Subcutaneous adipose tissue (tissue), 4 donors: ENCODE measurements around the gene DLD. TPM values are rescaled to one million over a fixed set of nuclear protein-coding genes. Genes with fewer than 3 reads are reported as not detected.

Source experiments
- total RNA-seq, 4 donors: library from RNA; depleted of rRNA; stranded (reverse); fragments of >200 nt; gene quantifications; one replicate each; pipeline ENCODE4 v1.1.0, GENCODE V29; 2016
- TF ChIP-seq, protein P1 (sequence below): fragments of 450-650 bp; IDR thresholded peaks from one replicate; pipeline ENCODE4 v1.5.1; 2016; ENCODE audit warnings: low read depth, mild to moderate bottlenecking, control low read depth, antibody characterized with exemption, moderate library complexity

DLD gene
- 100 to 1,000 TPM in 2 of 4 donors, 10 to 100 TPM in 2; 74.0 to 116 (median 100.0) TPM for total RNA-seq

DNA sequence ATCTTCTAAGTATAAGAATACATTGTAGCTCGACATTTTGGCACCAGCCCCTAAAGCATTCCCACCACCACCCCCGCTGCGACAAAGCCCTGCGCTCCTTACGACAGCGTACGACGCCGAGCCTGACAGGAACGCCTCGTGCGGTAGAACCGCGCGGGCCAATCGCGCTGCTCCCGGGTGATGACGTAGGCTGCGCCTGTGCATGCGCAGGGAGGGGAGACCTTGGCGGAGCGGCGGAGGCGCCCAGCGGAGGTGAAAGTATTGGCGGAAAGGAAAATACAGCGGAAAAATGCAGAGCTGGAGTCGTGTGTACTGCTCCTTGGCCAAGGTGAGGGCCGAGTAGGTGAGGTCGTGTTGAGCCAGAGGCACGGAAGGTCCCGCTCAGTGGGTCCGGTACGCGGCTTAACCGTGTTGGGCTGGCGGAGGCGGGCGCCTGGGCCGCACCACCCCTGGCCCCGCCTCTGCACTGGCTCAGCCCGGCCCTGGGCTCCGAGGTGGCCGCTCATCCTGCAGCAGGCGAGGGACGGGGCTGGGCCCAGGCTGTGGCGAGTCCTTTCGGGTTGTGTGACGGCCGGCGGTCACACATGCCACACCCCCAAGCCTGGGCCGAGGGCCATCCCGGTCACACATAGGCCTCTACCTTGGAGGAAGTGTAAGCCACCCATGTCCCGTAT is at the start of gene DLD:
Gene DLD (plus strand): TSS at position 222 of the 674 bp plus-strand sequence. CDS start 68 bp downstream, at position 290.
- TF ChIP-seq, protein P1, sequence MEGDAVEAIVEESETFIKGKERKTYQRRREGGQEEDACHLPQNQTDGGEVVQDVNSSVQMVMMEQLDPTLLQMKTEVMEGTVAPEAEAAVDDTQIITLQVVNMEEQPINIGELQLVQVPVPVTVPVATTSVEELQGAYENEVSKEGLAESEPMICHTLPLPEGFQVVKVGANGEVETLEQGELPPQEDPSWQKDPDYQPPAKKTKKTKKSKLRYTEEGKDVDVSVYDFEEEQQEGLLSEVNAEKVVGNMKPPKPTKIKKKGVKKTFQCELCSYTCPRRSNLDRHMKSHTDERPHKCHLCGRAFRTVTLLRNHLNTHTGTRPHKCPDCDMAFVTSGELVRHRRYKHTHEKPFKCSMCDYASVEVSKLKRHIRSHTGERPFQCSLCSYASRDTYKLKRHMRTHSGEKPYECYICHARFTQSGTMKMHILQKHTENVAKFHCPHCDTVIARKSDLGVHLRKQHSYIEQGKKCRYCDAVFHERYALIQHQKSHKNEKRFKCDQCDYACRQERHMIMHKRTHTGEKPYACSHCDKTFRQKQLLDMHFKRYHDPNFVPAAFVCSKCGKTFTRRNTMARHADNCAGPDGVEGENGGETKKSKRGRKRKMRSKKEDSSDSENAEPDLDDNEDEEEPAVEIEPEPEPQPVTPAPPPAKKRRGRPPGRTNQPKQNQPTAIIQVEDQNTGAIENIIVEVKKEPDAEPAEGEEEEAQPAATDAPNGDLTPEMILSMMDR: no peak

DNA sequence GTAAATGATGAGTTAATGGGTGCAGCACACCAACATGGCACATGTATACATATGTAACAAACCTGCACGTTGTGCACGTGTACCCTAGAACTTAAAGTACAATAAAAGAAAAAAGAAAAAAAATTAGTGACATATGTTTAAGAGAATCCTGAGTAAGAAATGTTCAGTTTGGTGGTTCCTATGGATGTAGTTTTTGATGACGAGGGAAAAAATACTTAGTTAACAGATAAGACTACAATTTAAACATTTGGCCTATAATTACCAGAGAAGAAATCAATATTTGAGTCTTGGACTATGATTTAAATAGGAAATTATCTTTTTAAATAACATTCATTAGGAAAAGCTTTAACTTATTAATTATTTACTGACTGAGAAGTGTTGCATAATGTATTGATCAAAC is 48.8 kb upstream of the DLD start:
- TF ChIP-seq, protein P1: no peak

GRCh38 chr7:107843184-107843583 is 47.8 kb upstream of the DLD start:
- TF ChIP-seq, protein P1: no peak

DNA sequence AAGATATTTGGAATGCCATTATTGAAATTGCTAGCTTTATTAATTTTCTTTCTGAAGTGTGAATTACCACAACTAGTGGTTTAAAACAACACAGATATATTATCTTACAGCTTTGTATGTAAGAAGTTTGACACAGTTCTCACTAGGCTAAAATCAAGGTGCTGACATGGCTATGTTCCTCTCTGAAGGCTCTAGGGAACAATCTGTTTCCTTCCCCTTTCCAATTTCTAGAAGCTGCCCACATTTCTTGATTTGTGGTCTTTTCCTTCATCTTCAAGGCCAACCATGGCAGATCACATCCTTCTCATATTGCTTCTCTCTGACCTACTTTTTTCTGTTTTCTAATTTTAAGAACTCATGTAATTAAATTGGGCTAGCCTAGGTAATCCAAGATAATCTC is 44.7 kb upstream of the DLD start:
- TF ChIP-seq, protein P1: no peak

GRCh38 chr7:107847168-107847835 is 43.7 kb upstream of the DLD start:
- TF ChIP-seq, protein P1: no peak

GRCh38 chr7:107850216-107850615 is 40.8 kb upstream of the DLD start:
- TF ChIP-seq, protein P1: no peak

- TF ChIP-seq, protein P1: no peak
Observed at GRCh38 chr7:107850643-107851042, 40.3 kb upstream of the DLD start.
